ENCODE results near the gene GPR39.
"Not testable (repeated sequence)": the region's sequence is repeated elsewhere in the genome, so short reads cannot be mapped to it uniquely, and the experiment has no call there.

GPR39 gene

DNA sequence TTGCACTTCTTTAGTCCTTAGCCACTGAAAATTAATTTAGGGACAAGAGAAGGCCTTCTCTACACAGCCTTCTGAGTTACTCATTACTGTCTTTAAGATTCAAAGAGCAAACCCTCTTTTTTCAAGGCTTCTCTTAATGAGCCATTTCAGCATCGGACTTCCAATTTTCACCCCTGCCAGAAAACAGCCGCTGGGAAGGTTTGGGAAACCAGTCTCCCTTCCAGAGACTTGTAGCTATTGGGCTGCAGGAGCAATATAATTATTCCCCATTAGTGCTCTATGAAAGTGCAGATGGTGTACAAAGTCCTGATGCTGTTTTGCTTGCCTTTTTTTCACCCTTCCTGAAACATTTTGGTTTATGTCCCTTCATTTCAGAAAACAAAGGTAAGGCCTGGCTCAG, 79.3 kb downstream of the GPR39 start:
- no peak for DNase-seq (ENCODE audit: low spot score)

DNA sequence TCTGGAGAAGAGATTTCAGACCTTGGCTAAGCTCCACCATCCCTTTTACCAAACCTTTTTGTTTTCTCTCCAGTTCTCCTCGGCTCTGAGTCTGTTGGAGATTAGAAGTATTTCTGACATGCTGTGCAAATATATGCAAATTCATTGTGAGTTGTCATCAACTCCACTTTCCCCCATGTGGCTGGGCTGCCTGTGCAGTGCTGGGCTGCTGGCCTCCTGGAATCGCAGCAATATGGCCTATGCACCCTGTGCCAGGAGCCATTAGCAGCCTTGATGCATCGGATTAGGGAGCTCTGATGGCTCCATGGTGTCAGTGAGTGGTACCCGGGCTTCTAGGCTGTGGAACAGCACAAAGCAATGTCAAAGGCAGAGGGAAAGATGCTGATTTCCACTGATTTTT, 80.0 kb downstream of the GPR39 start:
- DNase-seq (ENCODE audit: low spot score): no peak

DNA sequence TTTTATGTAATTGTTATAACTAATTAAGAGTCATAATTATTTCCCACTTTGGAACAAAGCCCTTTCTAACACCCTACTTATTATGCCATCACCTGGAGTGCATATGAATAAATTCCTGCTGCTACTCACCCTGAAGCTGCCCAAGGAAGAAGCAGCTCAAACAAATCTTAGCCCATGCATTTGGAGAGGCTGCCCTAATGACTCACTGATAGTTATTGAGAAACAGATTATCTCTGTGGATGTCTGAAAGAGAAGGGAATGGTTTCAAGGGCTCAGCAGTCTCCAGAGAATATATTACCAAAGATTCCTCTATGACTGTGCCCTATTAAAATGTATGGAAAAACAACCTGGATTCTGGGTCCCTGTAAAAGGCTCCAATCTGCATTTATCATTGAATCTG, 81.0 kb downstream of the GPR39 start:
- DNase-seq (ENCODE audit: low spot score): no peak

DNA sequence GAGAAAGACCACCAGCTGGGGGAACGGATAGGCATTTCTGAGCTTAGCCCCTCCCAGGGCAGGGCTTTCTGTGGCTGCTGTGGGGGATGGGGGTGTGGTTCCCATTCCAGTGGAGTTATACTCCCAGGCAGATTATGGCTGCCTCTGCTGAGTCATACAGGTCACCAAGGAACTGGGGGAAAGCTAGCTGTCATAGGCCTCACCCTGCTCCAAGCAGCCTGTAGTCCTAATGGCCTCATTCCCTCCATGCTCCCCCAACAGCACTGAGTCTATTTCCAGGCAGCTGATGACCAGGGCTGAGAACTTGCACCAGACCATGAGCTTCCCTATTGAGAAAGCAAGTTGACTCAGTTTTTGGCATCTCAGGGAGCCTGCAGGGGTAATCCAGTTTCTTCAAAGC, 87.1 kb downstream of the GPR39 start:
- no peak for DNase-seq (ENCODE audit: low spot score)

GRCh38 chr2:132515010-132515409, 98.4 kb downstream of the GPR39 start:
- DNase-seq (ENCODE audit: low spot score): no peak

DNA sequence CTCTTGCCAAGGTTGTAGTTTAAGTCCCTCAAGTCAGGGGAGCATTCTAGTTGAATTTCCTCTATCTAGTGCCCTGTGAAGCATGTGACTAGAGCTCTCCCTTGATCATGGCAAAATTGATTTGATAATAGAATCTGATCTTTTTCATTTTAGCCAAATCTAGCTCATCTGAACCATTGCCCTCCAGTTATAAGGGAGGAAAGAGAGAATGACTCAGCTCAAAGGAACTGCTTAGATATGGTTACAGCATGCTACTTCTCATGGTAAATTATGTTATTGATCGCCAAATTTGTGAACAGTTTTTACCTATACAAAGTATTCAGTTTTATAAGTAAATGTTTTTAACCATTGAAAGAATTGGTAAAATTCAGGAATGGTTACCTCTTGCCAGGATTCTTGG, 100.8 kb downstream of the GPR39 start:
- DNase-seq (ENCODE audit: low spot score): no peak

GRCh38 chr2:132518302-132518701, 101.7 kb downstream of the GPR39 start:
- no peak for DNase-seq (ENCODE audit: low spot score)

DNA sequence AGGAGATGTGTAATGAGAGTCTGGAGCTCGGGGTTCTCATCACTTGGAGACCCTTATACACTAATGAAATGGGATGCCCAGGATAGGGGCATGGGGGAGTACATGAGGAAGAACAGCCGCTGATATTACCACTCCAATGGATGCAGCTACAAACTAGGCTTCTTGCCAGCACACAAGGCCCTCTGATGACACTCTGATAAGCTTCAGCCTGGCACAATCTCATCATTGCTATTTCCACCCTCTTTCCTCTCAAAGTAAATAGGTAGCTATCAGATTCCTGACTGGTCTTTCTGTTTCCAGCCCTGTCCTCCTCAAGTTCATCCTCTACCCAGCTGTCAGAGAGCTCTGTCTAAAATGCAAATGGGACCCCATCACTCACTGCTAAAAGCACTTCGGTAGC, 103.0 kb downstream of the GPR39 start:
- DNase-seq (ENCODE audit: low spot score): no peak

DNA sequence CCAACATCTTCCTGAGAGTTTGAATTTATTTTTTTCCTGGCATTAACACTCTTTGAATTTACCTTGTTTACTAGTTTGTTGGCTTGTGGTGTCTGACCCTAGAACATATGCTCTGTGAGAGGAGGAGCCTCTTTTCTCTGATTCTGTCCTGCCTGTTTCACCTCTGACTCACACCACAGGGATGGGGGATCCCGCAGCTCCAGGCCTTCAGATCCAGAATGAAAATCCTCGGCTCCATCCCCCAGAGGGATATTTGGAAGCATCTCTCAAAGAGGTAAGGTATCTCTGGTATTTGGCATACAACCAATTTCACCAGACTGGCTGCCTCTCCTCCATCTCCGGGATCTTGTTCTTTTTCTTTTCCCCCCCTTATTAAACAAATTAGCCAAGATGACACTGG, 104.7 kb downstream of the GPR39 start:
- no peak for DNase-seq (ENCODE audit: low spot score)

DNA sequence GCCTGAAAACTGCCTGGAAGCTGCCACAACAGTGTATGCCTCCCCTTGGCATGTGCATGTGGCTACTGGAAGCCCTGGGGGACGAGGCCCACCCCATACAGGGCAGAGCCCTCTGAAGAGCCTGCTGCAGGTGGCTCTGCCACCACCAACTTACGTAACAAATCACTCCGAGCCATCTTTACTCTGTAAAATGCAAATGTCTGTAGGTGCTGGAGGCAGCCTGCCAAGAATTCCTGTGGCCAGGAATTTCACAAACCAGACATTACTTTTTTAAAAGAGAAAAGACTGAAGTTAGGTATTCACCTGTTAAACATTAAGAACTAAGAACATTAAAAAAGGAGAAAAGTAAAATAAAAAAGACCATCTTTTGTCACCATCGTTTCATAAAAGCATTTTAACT, 106.3 kb downstream of the GPR39 start:
- no peak for DNase-seq (ENCODE audit: low spot score)

DNA sequence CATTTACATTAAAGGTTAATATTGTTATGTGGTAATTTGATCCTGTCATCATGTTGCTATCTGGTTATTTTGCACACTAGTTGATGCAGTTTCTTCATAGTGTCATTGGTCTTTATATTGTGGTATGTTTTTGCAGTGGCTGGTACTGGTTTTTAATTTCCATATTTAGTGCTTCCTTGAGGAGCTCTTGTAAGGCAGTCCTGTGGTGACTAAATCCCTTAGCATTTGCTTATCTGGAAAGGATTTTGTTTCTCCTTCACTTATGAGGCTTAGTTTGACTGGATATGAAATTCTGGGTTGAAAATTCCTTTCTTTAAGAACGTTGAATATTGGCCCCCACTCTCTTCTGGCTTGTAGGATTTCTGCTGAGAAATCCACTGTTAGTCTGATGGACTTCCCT, 120.5 kb downstream of the GPR39 start:
- DNase-seq (ENCODE audit: low spot score): not testable (repeated sequence)

GRCh38 chr2:132538331-132538855, 121.8 kb downstream of the GPR39 start:
- no peak for DNase-seq (ENCODE audit: low spot score)

DNA sequence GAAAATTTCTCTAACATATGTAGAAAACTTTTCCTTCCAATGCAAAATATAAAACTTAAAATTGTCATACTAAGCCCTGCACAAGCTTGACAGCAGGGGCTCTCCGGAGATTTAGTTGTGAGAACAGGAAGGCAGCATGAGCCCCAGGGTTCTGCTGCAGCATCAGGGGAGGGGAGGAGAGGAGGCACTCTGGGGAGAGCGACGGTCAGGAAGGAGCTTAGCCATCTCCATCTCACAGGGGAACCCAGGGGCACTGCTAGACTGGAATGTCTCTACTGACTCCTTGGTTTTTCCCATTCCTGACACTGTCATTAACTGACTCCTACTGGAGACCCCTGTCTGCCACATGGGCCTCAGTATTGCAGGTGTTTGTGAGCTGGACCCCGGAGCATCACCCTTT, 123.6 kb downstream of the GPR39 start:
- no peak for DNase-seq (ENCODE audit: low spot score)

GRCh38 chr2:132542953-132543569, 126.5 kb downstream of the GPR39 start:
- no peak for DNase-seq (ENCODE audit: low spot score)

GRCh38 chr2:132544006-132544630, 127.5 kb downstream of the GPR39 start:
- no peak for DNase-seq (ENCODE audit: low spot score)

DNA sequence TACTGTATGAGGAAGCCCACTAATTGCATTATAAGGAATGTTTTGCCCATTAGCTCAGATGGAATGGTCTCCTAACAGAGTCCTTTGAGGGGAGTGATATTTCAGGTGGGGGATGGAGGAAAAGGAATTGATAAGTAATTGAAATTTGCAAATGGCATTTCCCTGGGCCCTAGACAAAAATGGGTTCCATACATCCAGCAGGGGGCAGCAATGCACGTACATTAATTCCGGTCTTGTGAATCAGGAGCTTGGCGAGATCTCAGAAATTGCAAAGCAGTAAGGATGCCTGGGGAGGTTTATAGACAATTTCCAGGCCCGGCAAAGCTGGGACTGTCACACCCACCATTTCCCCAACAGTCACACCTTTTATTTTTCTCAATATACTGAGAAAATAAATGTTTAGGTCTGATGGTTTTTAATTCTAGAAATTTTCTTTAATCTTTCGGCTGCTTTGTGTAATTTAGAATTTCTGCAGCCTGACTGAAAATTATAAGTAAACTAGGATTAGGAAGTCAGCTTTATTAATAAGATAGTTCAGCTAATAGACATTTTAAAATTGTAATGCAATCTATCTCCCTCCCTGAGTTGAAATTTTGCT, 130.6 kb downstream of the GPR39 start:
- DNase-seq (ENCODE audit: low spot score): peak; percentile 78

GRCh38 chr2:132549935-132550670, 133.5 kb downstream of the GPR39 start:
- DNase-seq (ENCODE audit: low spot score): no peak

GRCh38 chr2:132550946-132551345, 134.3 kb downstream of the GPR39 start:
- DNase-seq (ENCODE audit: low spot score): no peak

GRCh38 chr2:132557694-132558093, 141.1 kb downstream of the GPR39 start:
- no peak for DNase-seq (ENCODE audit: low spot score)

DNA sequence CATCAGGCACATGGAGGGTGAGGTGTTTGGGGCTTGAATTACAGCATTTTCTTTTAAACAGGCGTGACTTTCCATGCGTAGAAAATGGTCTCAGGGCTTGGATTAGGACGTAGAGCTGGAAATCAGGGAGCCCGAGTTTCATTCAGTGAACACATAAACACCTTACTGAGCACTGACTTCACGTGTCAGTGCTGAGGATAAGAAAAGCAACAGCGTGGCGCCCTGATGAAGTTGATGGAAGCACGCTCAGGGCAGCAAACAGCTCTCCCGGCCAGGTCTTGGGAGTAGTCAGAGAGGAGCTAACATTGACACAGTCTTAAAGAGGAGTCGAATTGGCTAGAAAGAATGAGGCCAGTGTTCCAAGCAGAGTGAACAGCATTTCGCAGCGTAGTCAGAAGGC, 142.7 kb downstream of the GPR39 start:
- no peak for DNase-seq (ENCODE audit: low spot score)

DNA sequence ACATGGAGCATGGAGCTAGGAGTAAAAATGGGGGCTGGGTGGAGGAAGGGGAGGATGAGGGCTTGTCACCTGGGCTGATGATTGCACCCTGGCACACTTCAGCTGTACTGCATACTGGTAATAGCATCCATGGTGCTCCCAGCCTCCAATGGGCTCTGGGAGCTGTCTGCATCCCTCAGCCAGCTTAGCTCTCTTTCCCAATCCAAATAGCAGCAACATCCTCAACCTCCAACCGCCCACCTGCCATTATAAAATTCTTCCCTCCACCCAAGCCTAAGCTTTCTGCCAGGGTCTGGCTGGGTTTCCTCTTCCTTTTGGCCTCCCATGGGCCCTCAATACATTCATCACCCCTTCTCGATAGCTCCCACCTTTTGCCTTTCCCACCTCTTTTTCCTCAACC, 143.3 kb downstream of the GPR39 start:
- DNase-seq (ENCODE audit: low spot score): no peak

- no peak for DNase-seq (ENCODE audit: low spot score)
Measured at GRCh38 chr2:132560562-132560961, 144.0 kb downstream of the GPR39 start.

GRCh38 chr2:132562245-132562644, 145.6 kb downstream of the GPR39 start:
- no peak for DNase-seq (ENCODE audit: low spot score)
